IPS-20b (cell line): ENCODE results near the gene PTPN22.

ENCODE experiments used
- H3K27ac ChIP-seq: one replicate; pipeline ENCODE4 v1.5.1; 2013; ENCODE audit warnings: low read length
- H3K27me3 ChIP-seq: 2 replicates; pipeline ENCODE4 v1.6.1; 2013; ENCODE audit warnings: mild to moderate bottlenecking, low read length, inconsistent platforms; ENCODE audit not compliant: insufficient read depth
- H3K36me3 ChIP-seq: 2 replicates; pipeline ENCODE4 v1.6.1; 2013; ENCODE audit warnings: low read depth, mild to moderate bottlenecking, inconsistent platforms, low read length, moderate library complexity; ENCODE audit not compliant: insufficient read depth
- H3K4me1 ChIP-seq: 2 replicates; pipeline ENCODE4 v1.6.1; 2013; ENCODE audit warnings: mild to moderate bottlenecking, control low read depth, inconsistent platforms, low read length, moderate library complexity; ENCODE audit not compliant: insufficient read depth
- H3K4me3 ChIP-seq: 2 replicates; pipeline ENCODE4 v1.5.1; 2013; ENCODE audit warnings: mild to moderate bottlenecking, low read length, inconsistent platforms
- H3K9ac ChIP-seq: 2 replicates; pipeline ENCODE4 v1.6.1; 2013; ENCODE audit warnings: low read depth, mild to moderate bottlenecking, inconsistent platforms, low read length, moderate library complexity
- H3K9me3 ChIP-seq: 2 replicates; pipeline ENCODE4 v1.6.1; 2013; ENCODE audit warnings: mild to moderate bottlenecking, low read depth, low read length, inconsistent platforms; ENCODE audit not compliant: insufficient read depth

PTPN22 gene

DNA sequence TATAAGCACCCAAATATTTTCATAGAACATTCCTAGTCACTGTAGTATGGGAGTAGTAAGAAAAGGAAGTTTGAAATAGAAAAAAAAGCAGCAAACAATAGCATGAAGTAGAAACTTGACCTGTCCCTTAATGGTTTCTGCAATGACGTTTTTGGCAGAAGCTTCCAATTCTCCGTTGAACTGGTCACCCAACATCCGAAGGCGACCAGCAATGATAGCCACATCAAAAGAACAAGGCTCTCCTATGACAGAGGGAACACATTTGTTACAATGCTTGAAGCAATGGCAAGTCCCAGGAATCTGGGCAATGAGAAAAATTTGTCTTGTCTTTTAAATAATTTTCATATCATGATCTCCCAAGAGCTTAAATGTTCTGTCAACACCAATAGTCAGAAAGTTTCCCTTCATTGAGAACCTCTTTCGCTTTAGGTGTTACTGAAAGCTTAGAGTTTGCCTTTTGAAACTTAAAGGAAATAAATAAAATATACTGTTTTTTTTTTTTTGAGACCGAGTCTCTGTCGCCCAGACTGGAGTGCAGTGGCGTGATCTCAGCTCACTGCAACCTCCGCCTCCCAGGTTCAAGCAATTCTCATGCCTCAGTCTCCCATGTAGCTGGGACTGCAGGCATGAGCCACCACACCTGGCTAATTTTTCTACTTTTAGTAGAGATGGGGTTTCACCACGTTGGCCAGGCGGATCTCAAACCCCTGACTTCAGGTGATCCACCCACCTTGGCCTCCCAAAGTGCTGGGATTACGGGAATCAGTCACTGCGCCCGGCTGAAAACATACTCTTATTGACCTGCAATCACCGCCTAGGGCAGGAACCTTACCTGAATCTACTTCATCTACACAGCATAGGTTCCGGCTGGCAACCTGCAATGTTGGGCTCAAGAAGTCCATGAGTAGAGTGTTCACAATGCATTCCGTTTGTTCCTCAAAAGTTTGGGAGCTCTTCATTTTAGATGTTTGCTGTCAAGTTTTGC lies 15.2 kb upstream of the PTPN22 start:
- no peaks in the 10 kb centered on the region for H3K27me3 ChIP-seq
- no peak overlapping the region for H3K9ac ChIP-seq
- no peaks in the 10 kb centered on the region for H3K9me3 ChIP-seq
- H3K27ac ChIP-seq: no peak overlapping the region
- H3K36me3 ChIP-seq: no peaks in the 10 kb centered on the region
- no peaks in the 10 kb centered on the region for H3K4me1 ChIP-seq
- H3K4me3 ChIP-seq: no peak overlapping the region

GRCh38 chr1:113881661-113882060 lies 10.1 kb upstream of the PTPN22 start:
- H3K36me3 ChIP-seq: no peaks in the 10 kb centered on the region
- no peaks in the 10 kb centered on the region for H3K9me3 ChIP-seq
- no peaks in the 10 kb centered on the region for H3K27me3 ChIP-seq
- no peak overlapping the region for H3K9ac ChIP-seq
- no peak overlapping the region for H3K27ac ChIP-seq
- peaks cover 2% of the 10 kb centered on the region; the same call in 1 of the 2 replicates for H3K4me1 ChIP-seq
- H3K4me3 ChIP-seq: no peak overlapping the region

DNA sequence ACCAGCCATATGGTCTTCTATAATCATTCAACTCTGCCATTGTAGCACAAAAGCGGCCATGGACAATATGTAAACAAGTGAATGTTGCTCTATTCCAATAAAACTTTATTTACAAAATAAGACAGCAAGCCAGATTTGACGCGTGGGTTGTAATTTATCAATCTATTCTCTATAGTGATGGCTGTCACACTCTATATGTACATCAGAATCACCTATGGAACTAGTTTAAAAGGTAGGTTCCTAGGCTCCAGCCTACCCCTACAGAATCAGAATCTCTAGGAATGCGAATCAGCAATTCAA lies 8.2 kb upstream of the PTPN22 start:
- no peaks in the 10 kb centered on the region for H3K9me3 ChIP-seq
- H3K4me3 ChIP-seq: no peak overlapping the region
- H3K27me3 ChIP-seq: no peaks in the 10 kb centered on the region
- H3K9ac ChIP-seq: no peak overlapping the region
- H3K27ac ChIP-seq: no peak overlapping the region
- peaks cover 2% of the 10 kb centered on the region; the same call in 1 of the 2 replicates for H3K4me1 ChIP-seq
- H3K36me3 ChIP-seq: no peaks in the 10 kb centered on the region

DNA sequence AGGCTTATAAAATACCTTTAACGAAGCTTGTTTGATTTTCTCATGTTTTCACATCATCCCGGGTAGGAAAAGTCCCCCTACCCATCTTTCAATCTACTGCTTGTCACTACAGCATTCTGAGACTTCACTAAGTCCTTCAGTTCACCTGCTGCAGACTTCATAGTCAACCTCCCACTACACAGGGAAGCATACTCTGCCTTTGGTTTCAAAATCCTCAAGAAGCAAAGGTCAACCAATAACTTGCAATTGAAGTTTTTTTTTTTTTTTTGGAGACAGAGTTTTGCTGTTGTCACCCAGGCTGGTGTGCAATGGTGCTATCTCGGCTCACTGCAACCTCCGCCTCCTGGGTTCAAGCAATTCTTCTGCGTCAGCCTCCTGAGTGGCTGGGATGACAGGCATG lies 4.7 kb upstream of the PTPN22 start:
- Histone ChIP-seq H3K4me3 (no peak overlapping the region), H3K9ac (no peak overlapping the region), H3K36me3 (no peaks in the 10 kb centered on the region), H3K27me3 (no peaks in the 10 kb centered on the region), H3K9me3 (no peaks in the 10 kb centered on the region), H3K27ac (no peak overlapping the region), H3K4me1 (peaks cover 2% of the 10 kb centered on the region; the same call in 1 of the 2 replicates)

DNA sequence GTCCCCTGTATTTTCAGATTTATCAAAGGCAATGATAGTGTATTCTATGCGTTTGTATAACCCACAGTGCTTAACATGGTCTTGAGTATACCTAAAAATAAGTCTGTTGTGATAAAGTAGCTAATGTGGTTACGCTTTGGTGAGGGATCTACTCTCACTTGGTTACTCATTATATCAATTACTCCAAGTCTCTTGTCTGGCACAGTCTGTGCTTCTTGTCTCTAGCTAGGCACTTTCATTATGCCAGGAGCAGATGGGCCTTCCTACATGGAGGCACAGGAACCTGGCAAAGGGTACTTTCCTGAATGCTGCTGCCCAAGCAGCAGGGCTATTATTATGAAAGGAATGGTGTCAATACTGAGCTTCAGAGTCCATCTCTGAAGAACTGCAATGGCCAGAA lies 4.2 kb upstream of the PTPN22 start:
- H3K36me3 ChIP-seq: no peaks in the 10 kb centered on the region
- no peaks in the 10 kb centered on the region for H3K9me3 ChIP-seq
- peaks cover 2% of the 10 kb centered on the region; the same call in 1 of the 2 replicates for H3K4me1 ChIP-seq
- H3K27me3 ChIP-seq: no peaks in the 10 kb centered on the region
- no peak overlapping the region for H3K27ac ChIP-seq
- H3K4me3 ChIP-seq: no peak overlapping the region
- H3K9ac ChIP-seq: no peak overlapping the region

DNA sequence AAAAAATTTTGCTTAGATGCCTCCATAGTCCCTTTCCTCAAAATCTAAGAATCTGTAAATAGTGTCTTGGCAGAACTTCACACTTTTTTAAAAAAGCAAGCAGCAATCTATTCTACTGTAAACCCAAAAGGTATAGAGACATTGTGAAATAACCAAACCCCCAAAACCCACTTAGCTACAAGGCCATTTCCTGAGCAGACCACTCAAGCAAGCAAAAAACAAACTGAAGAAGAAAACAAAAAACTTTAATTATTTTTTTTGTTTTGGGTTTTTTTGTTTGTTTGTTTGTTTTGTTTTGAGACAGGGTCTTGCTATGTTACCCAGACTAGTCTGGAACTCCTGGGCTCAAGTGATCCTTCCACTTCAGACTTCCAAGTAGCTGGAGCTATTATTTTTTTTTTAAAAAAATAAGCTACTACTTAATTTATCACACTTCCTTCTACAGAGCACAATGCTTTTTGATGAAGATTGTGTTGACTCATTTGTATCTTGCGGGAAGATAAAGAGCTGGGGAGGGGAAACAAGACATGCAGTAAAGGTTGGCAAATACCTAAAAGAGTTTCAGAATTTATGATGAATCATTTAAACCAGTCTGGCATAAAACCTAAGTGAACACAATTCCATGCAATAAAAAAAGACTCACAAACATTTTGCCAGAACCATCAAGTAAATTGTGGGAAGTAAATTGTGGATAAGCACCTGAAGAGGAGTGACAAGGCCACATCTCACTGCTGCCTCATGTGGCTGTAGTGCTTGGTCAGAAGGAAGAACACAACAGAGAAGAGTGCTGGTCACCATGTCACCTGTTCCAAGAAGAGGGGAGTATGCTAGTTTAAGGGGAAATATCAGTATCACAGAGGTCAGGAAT lies 2.7 kb upstream of the PTPN22 start:
- Histone ChIP-seq H3K9ac (no peak overlapping the region), H3K9me3 (no peaks in the 10 kb centered on the region), H3K27me3 (no peaks in the 10 kb centered on the region), H3K4me1 (no peaks in the 10 kb centered on the region), H3K4me3 (no peak overlapping the region), H3K27ac (no peak overlapping the region), H3K36me3 (no peaks in the 10 kb centered on the region)

DNA sequence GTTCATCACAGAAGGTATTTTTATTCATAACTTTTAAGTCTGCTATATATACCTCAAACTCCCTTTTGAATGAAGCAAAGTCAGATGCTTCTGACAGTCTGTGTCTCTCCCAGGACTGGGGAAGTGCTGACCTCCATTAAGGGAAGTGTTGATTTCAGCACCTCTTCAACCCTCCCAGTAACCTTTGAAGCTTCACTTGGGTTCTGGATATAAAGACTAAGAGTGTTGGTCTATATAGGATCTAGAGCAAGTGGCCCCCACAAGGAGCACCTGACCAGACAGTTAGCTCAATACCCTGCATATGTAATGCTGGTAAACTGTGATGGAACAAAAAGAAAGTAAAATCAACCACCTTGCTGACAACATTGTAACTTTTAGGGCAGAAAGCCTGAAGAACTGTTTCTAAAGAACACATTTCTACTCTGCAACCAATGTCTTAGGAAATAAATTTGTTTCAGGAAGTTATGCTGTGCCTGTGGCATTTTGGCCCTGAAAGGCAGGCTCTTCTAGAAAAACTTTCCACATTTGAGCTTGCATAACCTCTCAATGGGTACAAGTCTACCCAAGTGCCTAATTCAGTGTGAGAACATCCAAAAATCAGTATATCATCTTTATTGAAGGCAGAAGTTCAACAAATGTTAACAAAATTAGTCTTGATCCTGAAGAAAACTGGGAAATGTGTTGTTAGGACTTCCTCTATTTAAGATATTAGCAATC lies 865 bp upstream of the PTPN22 start:
- H3K4me3 ChIP-seq: no peak overlapping the region
- no peaks in the 10 kb centered on the region for H3K36me3 ChIP-seq
- no peaks in the 10 kb centered on the region for H3K4me1 ChIP-seq
- H3K27me3 ChIP-seq: no peaks in the 10 kb centered on the region
- no peak overlapping the region for H3K9ac ChIP-seq
- no peaks in the 10 kb centered on the region for H3K9me3 ChIP-seq
- H3K27ac ChIP-seq: no peak overlapping the region

- Histone ChIP-seq H3K27me3 (no peaks in the 10 kb centered on the region), H3K9ac (no peak overlapping the region), H3K9me3 (no peaks in the 10 kb centered on the region), H3K4me1 (no peaks in the 10 kb centered on the region), H3K36me3 (no peaks in the 10 kb centered on the region), H3K27ac (no peak overlapping the region), H3K4me3 (no peak overlapping the region)
These were observed 734 bp downstream of the PTPN22 start for GRCh38 chr1:113870778-113871177.

DNA sequence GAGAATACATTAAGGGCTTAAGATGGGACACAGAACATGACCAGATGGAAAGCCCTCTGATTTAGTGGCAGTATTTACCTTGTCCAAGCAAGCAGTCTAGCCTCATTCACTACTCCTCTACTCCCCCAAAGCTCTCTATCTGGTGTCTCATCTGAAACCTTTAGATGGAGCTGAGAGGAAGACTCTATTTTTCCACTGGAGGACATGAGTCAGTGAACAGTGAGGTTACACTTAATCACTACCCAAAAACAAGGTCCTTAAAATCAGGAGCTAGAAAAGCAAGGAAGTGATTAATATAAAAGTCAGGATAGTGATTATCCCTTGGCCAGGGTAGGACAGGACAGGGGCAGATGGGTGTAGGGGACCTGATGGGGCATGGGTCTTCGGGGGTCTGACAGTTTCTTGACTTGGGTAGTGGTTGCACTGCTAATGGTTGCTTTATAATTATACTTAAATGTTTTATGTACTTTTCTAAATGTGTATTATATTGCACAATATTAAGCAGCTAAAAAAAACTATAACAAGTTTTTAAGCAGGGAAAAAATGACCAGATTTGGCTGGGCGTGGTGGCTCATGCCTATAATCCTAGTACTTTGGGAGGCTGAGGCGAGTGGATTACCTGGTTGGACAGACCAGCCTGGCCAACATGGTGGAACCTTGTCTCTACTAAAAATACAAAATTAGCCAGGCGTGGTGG lies 3.0 kb downstream of the PTPN22 start:
- H3K27ac ChIP-seq: no peak overlapping the region
- no peak overlapping the region for H3K4me3 ChIP-seq

GRCh38 chr1:113861641-113862040 lies 9.9 kb downstream of the PTPN22 start:
- Histone ChIP-seq H3K36me3 (no peaks in the 10 kb centered on the region), H3K27me3 (no peaks in the 10 kb centered on the region), H3K27ac (no peak overlapping the region), H3K4me1 (no peaks in the 10 kb centered on the region), H3K9me3 (no peaks in the 10 kb centered on the region), H3K9ac (no peak overlapping the region), H3K4me3 (no peak overlapping the region)

More for the DNA sequence above, 3.0 kb downstream of the PTPN22 start:
- H3K9me3 ChIP-seq: no peaks in the 10 kb centered on the region
- no peak overlapping the region for H3K9ac ChIP-seq
- no peaks in the 10 kb centered on the region for H3K27me3 ChIP-seq
- H3K4me1 ChIP-seq: no peaks in the 10 kb centered on the region
- no peaks in the 10 kb centered on the region for H3K36me3 ChIP-seq

DNA sequence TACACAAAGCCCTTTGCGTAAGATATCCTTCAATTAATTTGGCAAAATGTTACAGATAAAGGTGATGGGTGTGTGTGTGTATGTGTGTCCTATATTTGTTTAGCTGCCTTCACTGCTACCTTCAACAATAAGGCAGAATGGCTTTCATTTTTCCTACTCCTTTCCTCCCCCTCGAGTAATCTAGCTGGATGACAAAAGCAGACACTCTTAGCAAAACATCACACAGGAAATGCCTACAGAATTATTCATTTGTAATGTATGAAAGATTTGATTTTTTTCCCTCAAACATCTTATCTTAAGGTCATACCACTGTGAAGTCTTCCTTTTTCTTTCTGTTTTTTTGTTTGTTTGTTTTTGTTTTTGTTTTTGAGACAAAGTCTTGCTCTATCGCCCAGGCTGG lies 10.6 kb downstream of the PTPN22 start:
- H3K36me3 ChIP-seq: no peaks in the 10 kb centered on the region
- no peak overlapping the region for H3K27ac ChIP-seq
- H3K27me3 ChIP-seq: no peaks in the 10 kb centered on the region
- no peak overlapping the region for H3K9ac ChIP-seq
- no peaks in the 10 kb centered on the region for H3K9me3 ChIP-seq
- no peak overlapping the region for H3K4me3 ChIP-seq
- H3K4me1 ChIP-seq: no peaks in the 10 kb centered on the region
